NB4 (cell line): ENCODE results near the gene STAM.
"Not testable (repeated sequence)": the region's sequence is repeated elsewhere in the genome, so short reads cannot be mapped to it uniquely, and the experiment has no call there.

Source experiments
- DNase-seq: peaks from one replicate; pipeline ENCODE4 v3.0.0; 2010; ENCODE audit warnings: low read depth
- H3K4me3 ChIP-seq: one replicate; pipeline ENCODE4 v1.5.1; 2011; ENCODE audit warnings: mild to moderate bottlenecking, low read depth, low read length, moderate library complexity
- CTCF ChIP-seq: IDR thresholded peaks from one replicate; pipeline ENCODE4 v1.5.1; 2012; ENCODE audit warnings: low read depth, low read length
- MAX ChIP-seq: IDR thresholded peaks from 2 replicates; pipeline ENCODE4 v1.6.1; 2011; ENCODE audit warnings: low read depth, low read length
- MYC ChIP-seq: IDR thresholded peaks from 2 replicates; pipeline ENCODE4 v1.6.1; 2011; ENCODE audit warnings: low read depth, low read length
- POLR2A ChIP-seq: IDR thresholded peaks from 2 replicates; pipeline ENCODE4 v1.6.1; 2011; ENCODE audit warnings: mild to moderate bottlenecking; ENCODE audit not compliant: insufficient read length; ENCODE audit errors: extremely low read depth

STAM gene

GRCh38 chr10:17712053-17712452 is 68.1 kb downstream of the STAM start:
- no peak for TF ChIP-seq MAX
- no peak for TF ChIP-seq POLR2A
- TF ChIP-seq MYC = no peak
- no peak for TF ChIP-seq CTCF
- no peak for DNase-seq
- no peak overlapping the region for H3K4me3 ChIP-seq

- DNase-seq = no peak
Measured at GRCh38 chr10:17712717-17713471, 68.9 kb downstream of the STAM start.

GRCh38 chr10:17713758-17714157 is 69.8 kb downstream of the STAM start:
- no peak for DNase-seq
- TF ChIP-seq MYC = no peak
- no peak for TF ChIP-seq POLR2A
- no peak for TF ChIP-seq MAX
- TF ChIP-seq CTCF = no peak
- no peak overlapping the region for H3K4me3 ChIP-seq

More at GRCh38 chr10:17712717-17713471, 68.9 kb downstream of the STAM start:
- no peak for TF ChIP-seq MYC
- no peak for TF ChIP-seq CTCF
- TF ChIP-seq POLR2A = no peak
- TF ChIP-seq MAX = no peak
- no peak overlapping the region for H3K4me3 ChIP-seq

- no peak for DNase-seq
- no peak overlapping the region for H3K4me3 ChIP-seq
- TF ChIP-seq MYC (no peak), CTCF (no peak), POLR2A (no peak), MAX (no peak)
Measured at GRCh38 chr10:17716161-17716560, 72.2 kb downstream of the STAM start.

- DNase-seq, H3K4me3 ChIP-seq: not testable (repeated sequence)
Measured at GRCh38 chr10:17722317-17723014, 78.5 kb downstream of the STAM start.

GRCh38 chr10:17725703-17726102 is 81.8 kb downstream of the STAM start:
- TF ChIP-seq MYC (no peak), CTCF (no peak), MAX (no peak), POLR2A (no peak)
- DNase-seq = no peak
- H3K4me3 ChIP-seq = no peak overlapping the region
